Ishikawa (cell line): ENCODE measurements around the gene POLR3G.

Experiments
- CEBPB ChIP-seq: IDR thresholded peaks from 2 replicates; pipeline ENCODE4 v1.6.1; 2012
- CREB1 ChIP-seq: IDR thresholded peaks from 2 replicates; pipeline ENCODE4 v1.6.1; 2012; ENCODE audit warnings: low read depth
- EGR1 ChIP-seq: IDR thresholded peaks from 2 replicates; pipeline ENCODE4 v1.6.1; 2012
- EP300 ChIP-seq: IDR thresholded peaks from 2 replicates; pipeline ENCODE4 v1.6.1; 2012; ENCODE audit warnings: borderline replicate concordance
- FOXM1 ChIP-seq: IDR thresholded peaks from 2 replicates; pipeline ENCODE4 v1.6.1; 2012; ENCODE audit warnings: low read depth, borderline replicate concordance
- MAX ChIP-seq: IDR thresholded peaks from 2 replicates; pipeline ENCODE4 v1.6.1; 2012
- NFIC ChIP-seq: IDR thresholded peaks from 2 replicates; pipeline ENCODE4 v1.6.1; 2012
- RAD21 ChIP-seq: IDR thresholded peaks from 2 replicates; pipeline ENCODE4 v1.6.1; 2012; ENCODE audit warnings: low read depth
- REST ChIP-seq: IDR thresholded peaks from 2 replicates; pipeline ENCODE4 v1.6.1; 2012; ENCODE audit warnings: low read depth, mild to moderate bottlenecking
- TAF1 ChIP-seq: IDR thresholded peaks from 2 replicates; pipeline ENCODE4 v1.6.1; 2012; ENCODE audit warnings: low read depth, mild to moderate bottlenecking
- TCF12 ChIP-seq: IDR thresholded peaks from 2 replicates; pipeline ENCODE4 v1.6.1; 2012; ENCODE audit warnings: low read depth
- YY1 ChIP-seq: IDR thresholded peaks from 2 replicates; pipeline ENCODE4 v1.6.1; 2012; ENCODE audit warnings: low read depth
- ZBTB7A ChIP-seq: IDR thresholded peaks from 2 replicates; pipeline ENCODE4 v1.6.1; 2012; ENCODE audit warnings: low read depth

- TF ChIP-seq YY1, result no peak
- no peak for TF ChIP-seq EP300
- no peak for TF ChIP-seq ZBTB7A
- TF ChIP-seq CEBPB, result no peak
- no peak for TF ChIP-seq RAD21
- no peak for TF ChIP-seq FOXM1
- no peak for TF ChIP-seq NFIC
- TF ChIP-seq EGR1, result no peak
- TF ChIP-seq MAX, result no peak
- no peak for TF ChIP-seq CREB1
- TF ChIP-seq TCF12, result no peak
- no peak for TF ChIP-seq TAF1
- TF ChIP-seq REST, result no peak
These were observed 74.6 kb downstream of the POLR3G start for GRCh38 chr5:90549223-90549622.
